HepG2 (cell line): ENCODE measurements around the gene TADA2B. TPM values are rescaled to one million over a fixed set of nuclear protein-coding genes. Genes with fewer than 3 reads are reported as not detected.

Experiments
- ARID2 ChIP-seq: sonication (generic); formaldehyde crosslinking; IDR thresholded peaks from 2 replicates; pipeline ENCODE4 v1.8.1; 2022; ENCODE audit warnings: mild to moderate bottlenecking, missing genetic modification reagents, borderline replicate concordance
- BHLHE40 ChIP-seq: IDR thresholded peaks from 2 replicates; pipeline ENCODE4 v1.6.1; 2011; ENCODE audit warnings: low read length, improper control_type of control experiment
- BORCS8-MEF2B ChIP-seq: sonication (generic); formaldehyde crosslinking; IDR thresholded peaks from 2 replicates; pipeline ENCODE4 v1.8.0; 2022; ENCODE audit warnings: mild to moderate bottlenecking, missing genetic modification reagents
- CENPX ChIP-seq: sonication (generic); formaldehyde crosslinking; IDR thresholded peaks from 2 replicates; pipeline ENCODE4 v1.9.0; 2021; ENCODE audit warnings: mild to moderate bottlenecking, missing genetic modification reagents, moderate library complexity
- HES4 ChIP-seq: sonication (generic); formaldehyde crosslinking; IDR thresholded peaks from 2 replicates; pipeline ENCODE4 v1.9.0; 2021; ENCODE audit warnings: mild to moderate bottlenecking, missing genetic modification reagents, borderline replicate concordance
- JARID2 ChIP-seq: sonication (generic); formaldehyde crosslinking; IDR thresholded peaks from 2 replicates; pipeline ENCODE4 v1.8.1; 2023; ENCODE audit warnings: missing genetic modification reagents, inconsistent platforms; ENCODE audit not compliant: insufficient replicate concordance
- KDM5B ChIP-seq: sonication (generic); formaldehyde crosslinking; IDR thresholded peaks from 2 replicates; pipeline ENCODE4 v1.4.0; 2020; ENCODE audit warnings: missing genetic modification reagents, mild to moderate bottlenecking, borderline replicate concordance
- MIER3 ChIP-seq: IDR thresholded peaks from 2 replicates; pipeline ENCODE4 v1.6.1; 2016; ENCODE audit warnings: missing compliant biosample characterization, borderline replicate concordance
- NR2F6 ChIP-seq, 2 experiments: IDR thresholded peaks; 2 replicates each; pipeline ENCODE4 v1.6.1; 2016; ENCODE audit warnings: antibody characterized with exemption in 1 of 2, mild to moderate bottlenecking in 1 of 2
- PPARG ChIP-seq: conservative IDR thresholded peaks from 2 replicates; pipeline ENCODE4 v1.6.1; 2016; ENCODE audit warnings: missing biosample characterization, missing genetic modification reagents
- RNF2 ChIP-seq: fragments of 450-650 bp; conservative IDR thresholded peaks from 2 replicates; pipeline ENCODE4 v1.6.1; 2016; ENCODE audit warnings: low read depth
- TBX2 ChIP-seq: sonication (generic); formaldehyde crosslinking; IDR thresholded peaks from 2 replicates; pipeline ENCODE4 v1.5.0; 2020; ENCODE audit warnings: missing genetic modification reagents, mild to moderate bottlenecking, borderline replicate concordance
- TBX3 ChIP-seq: fragments of 450-650 bp; IDR thresholded peaks from 2 replicates; pipeline ENCODE4 v1.6.1; 2017; ENCODE audit warnings: antibody characterized with exemption, mild to moderate bottlenecking, inconsistent platforms, borderline replicate concordance
- UBTF ChIP-seq: sonication (generic); formaldehyde crosslinking; IDR thresholded peaks from 2 replicates; pipeline ENCODE4 v1.4.0; 2020; ENCODE audit warnings: mild to moderate bottlenecking, missing genetic modification reagents
- WIZ ChIP-seq: sonication (generic); formaldehyde crosslinking; IDR thresholded peaks from 2 replicates; pipeline ENCODE4 v1.5.1; 2020; ENCODE audit warnings: mild to moderate bottlenecking, missing genetic modification reagents
- ZBTB14 ChIP-seq: sonication (generic); formaldehyde crosslinking; IDR thresholded peaks from 2 replicates; pipeline ENCODE4 v1.4.0; 2020; ENCODE audit warnings: missing genetic modification reagents
- ZBTB42 ChIP-seq: sonication (generic); formaldehyde crosslinking; IDR thresholded peaks from 2 replicates; pipeline ENCODE4 v1.5.0; 2020; ENCODE audit warnings: mild to moderate bottlenecking, missing genetic modification reagents
- ZNF20 ChIP-seq: sonication (generic); formaldehyde crosslinking; IDR thresholded peaks from 2 replicates; pipeline ENCODE4 v1.4.0; 2020; ENCODE audit warnings: mild to moderate bottlenecking, moderate library complexity, missing genetic modification reagents
- ZNF207 ChIP-seq: fragments of 450-650 bp; IDR thresholded peaks from 2 replicates; pipeline ENCODE4 v1.6.1; 2016; ENCODE audit warnings: antibody characterized with exemption, borderline replicate concordance
- ZNF264 ChIP-seq: sonication (generic); formaldehyde crosslinking; IDR thresholded peaks from 2 replicates; pipeline ENCODE4 v1.4.0; 2020; ENCODE audit warnings: missing genetic modification reagents
- ZNF616 ChIP-seq: sonication (generic); formaldehyde crosslinking; IDR thresholded peaks from 2 replicates; pipeline ENCODE4 v1.5.0; 2020; ENCODE audit warnings: low read depth, mild to moderate bottlenecking, missing genetic modification reagents
- ZNF652 ChIP-seq: IDR thresholded peaks from 2 replicates; pipeline ENCODE4 v1.6.1; 2016; ENCODE audit warnings: low read depth, borderline replicate concordance
- ZNF678 ChIP-seq: sonication (generic); formaldehyde crosslinking; IDR thresholded peaks from 2 replicates; pipeline ENCODE4 v1.4.0; 2020; ENCODE audit warnings: mild to moderate bottlenecking, missing genetic modification reagents
- ZNF784 ChIP-seq: sonication (generic); formaldehyde crosslinking; IDR thresholded peaks from 2 replicates; pipeline ENCODE4 v1.5.1; 2020; ENCODE audit warnings: missing genetic modification reagents, mild to moderate bottlenecking, borderline replicate concordance
- ZSCAN22 ChIP-seq: sonication (generic); formaldehyde crosslinking; IDR thresholded peaks from 2 replicates; pipeline ENCODE4 v1.4.0; 2020; ENCODE audit warnings: mild to moderate bottlenecking, missing genetic modification reagents
- polyA plus RNA-seq, 8 experiments: library from polyadenylated mRNA; depleted of rRNA in 3 of 8; stranded (reverse) in 7 of 8; unstranded in 1 of 8; fragments of >200 nt; fragmentation: Illumina TruSeq in 4 of 8; extraction: Trizol in 4 of 8; gene quantifications; 2 replicates each; pipeline versions ENCODE4 v1.2.1 to v1.2.3, GENCODE V29; 2011 to 2016; ENCODE audit warnings: low read depth in 4 of 8, missing spikeins in 1 of 8, mixed read lengths in 1 of 8; ENCODE audit not compliant: insufficient read depth in 1 of 8
- total RNA-seq, 5 experiments: library from RNA; depleted of rRNA; stranded (reverse); fragments of >200 nt; fragmentation: Illumina TruSeq; extraction: Trizol; gene quantifications; 2 replicates each; pipeline ENCODE4 v1.2.3, GENCODE V29; 2016; ENCODE audit warnings: low read depth in 1 of 5

Gene TADA2B
- total and polyA plus RNA-seq, 2 of the 13 experiments (the other 11 are each of a cell fraction or from before 2014, with no cell fraction given), result 4.6 to 8.9 TPM

- TF ChIP-seq ZNF20, result no peak; the same call in 1 of the 2 replicates
- no peak for TF ChIP-seq CENPX (CRISPR knock-in tag)
- peak; percentile 96 for TF ChIP-seq ZNF678 (CRISPR knock-in tag)
- peak; percentile 95 for TF ChIP-seq HES4
- 0 out of 2 replicates have a peak, but pooled peaks have one; percentile 64 for TF ChIP-seq ZNF616 (CRISPR knock-in tag)
- no peak for TF ChIP-seq ZNF207
- peak; percentile 76 for TF ChIP-seq BHLHE40
- no peak for TF ChIP-seq TBX3
- peak; percentile 50; the same call in 1 of the 2 replicates for TF ChIP-seq ZNF784 (CRISPR knock-in tag)
- peak; percentile 72 for TF ChIP-seq TBX2 (CRISPR knock-in tag)
- TF ChIP-seq ZSCAN22 (CRISPR knock-in tag), result peak; percentile 66; the same call in 1 of the 2 replicates
- TF ChIP-seq ZBTB14 (CRISPR knock-in tag), result peak; percentile 69
- peak; percentile 88 for TF ChIP-seq UBTF
- TF ChIP-seq RNF2, result peak; percentile 69
- peak; percentile 29 for TF ChIP-seq ARID2 (CRISPR knock-in tag)
- TF ChIP-seq ZNF652 (CRISPR knock-in tag), result no peak
- peak; percentile 86; the same call in 1 of the 2 replicates for TF ChIP-seq KDM5B (CRISPR knock-in tag)
- TF ChIP-seq BORCS8-MEF2B (CRISPR knock-in tag), result peak; percentile 81
- TF ChIP-seq NR2F6 (IDR thresholded peaks at IDR 0.05), result peak; percentile 77
- peak; percentile 72 for TF ChIP-seq NR2F6 (CRISPR knock-in tag; IDR thresholded peaks at IDR 0.05)
- no peak for TF ChIP-seq ZBTB42 (CRISPR knock-in tag)
- peak; percentile 93 for TF ChIP-seq PPARG (CRISPR knock-in tag)
- TF ChIP-seq MIER3 (CRISPR knock-in tag), result no peak
- TF ChIP-seq JARID2, result no peak
- no peak for TF ChIP-seq ZNF264 (CRISPR knock-in tag)
- no peak for TF ChIP-seq WIZ (CRISPR knock-in tag)
These were observed 24.5 kb downstream of the TADA2B start, which contains the start of gene GRPEL1 (continued) for GRCh38 chr4:7067452-7068278.
